ENCODE data around the gene ADGRB2.

ADGRB2 gene

DNA sequence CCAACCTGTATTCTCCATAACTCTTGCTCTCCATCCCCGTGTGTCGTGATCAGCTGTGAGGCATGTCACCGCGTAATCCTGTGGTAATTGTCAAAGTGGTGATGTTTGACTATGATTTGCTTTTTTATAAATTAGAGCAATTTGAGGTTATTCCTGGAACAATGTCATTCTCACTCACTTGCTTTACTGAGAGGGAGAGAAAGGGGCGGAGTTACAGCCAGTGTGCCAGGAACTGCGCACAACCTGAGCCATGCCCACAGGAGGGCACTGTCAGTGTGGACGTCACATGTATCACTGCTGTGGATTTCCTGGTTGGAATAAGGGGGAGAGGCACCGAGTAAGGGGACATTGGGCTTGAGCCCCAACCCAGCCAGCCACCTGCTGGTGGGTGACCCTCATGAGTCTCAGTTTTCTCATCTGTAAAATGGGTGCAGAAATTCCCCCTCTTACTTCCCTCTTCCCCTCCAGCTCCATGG is 6.9 kb downstream of the ADGRB2 start:
- Histone ChIP-seq H2AFZ (ENCODE audit: low read depth, low read length, severe bottlenecking) (no peak overlapping the region), H3K79me2 (ENCODE audit: insufficient read depth, low read length) (no peaks in the 10 kb centered on the region), H3K4me3 (ENCODE audit: insufficient read depth, low read length, poor library complexity, severe bottlenecking) (no peak overlapping the region), H3K27me3 (ENCODE audit: low read length) (no peaks in the 10 kb centered on the region), H3K4me2 (ENCODE audit: low read depth, low read length, poor library complexity, severe bottlenecking) (no peak overlapping the region), H3K36me3 (ENCODE audit: low read length) (no peaks in the 10 kb centered on the region), H3F3A (ENCODE audit: insufficient read depth) (no peaks in the 10 kb centered on the region), H4K20me1 (ENCODE audit: low read depth, low read length) (peaks cover 7% of the 10 kb centered on the region), H3K9me2 (replicated peaks; ENCODE audit: insufficient read depth, low read length) (no peaks in the 10 kb centered on the region), H3K27ac (ENCODE audit: low read depth, low read length) (no peak overlapping the region), H3K9ac (ENCODE audit: low read length) (no peak overlapping the region), H3K9me3 (ENCODE audit: insufficient read depth, low read length) (no peaks in the 10 kb centered on the region)
- TF ChIP-seq EZH2phosphoT487 (conservative IDR thresholded peaks at IDR 0.05; ENCODE audit: low read length), result no peak
- no peak for TF ChIP-seq CTCF (IDR thresholded peaks at IDR 0.05; ENCODE audit: insufficient read depth, low read length, poor library complexity, severe bottlenecking)

DNA sequence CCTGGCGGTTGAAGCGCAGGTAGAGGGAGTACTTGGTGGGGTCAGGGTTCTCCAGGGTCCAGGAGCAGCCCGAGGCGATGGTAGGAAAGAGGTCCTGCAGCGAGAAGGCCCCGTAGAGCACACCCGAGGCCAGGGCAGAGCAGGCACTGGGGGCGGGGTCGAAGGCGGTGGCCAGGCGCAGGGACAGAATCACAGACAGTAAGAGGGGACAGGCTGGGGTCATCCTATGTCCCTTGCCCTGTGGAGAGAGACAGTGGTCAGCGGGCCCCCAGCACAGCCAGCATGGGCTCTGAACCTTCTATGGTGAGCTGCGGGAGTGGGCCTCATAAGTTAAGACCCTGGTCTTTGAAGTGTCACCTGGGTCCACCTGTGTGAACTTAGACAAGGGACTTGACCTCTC is 7.6 kb downstream of the ADGRB2 start:
- Histone ChIP-seq H3K4me3 (ENCODE audit: insufficient read depth, low read length, poor library complexity, severe bottlenecking) (no peak overlapping the region), H4K20me1 (ENCODE audit: low read depth, low read length) (peaks cover 10% of the 10 kb centered on the region), H3K9me3 (ENCODE audit: insufficient read depth, low read length) (no peaks in the 10 kb centered on the region), H3K79me2 (ENCODE audit: insufficient read depth, low read length) (no peaks in the 10 kb centered on the region), H3F3A (ENCODE audit: insufficient read depth) (no peaks in the 10 kb centered on the region), H2AFZ (ENCODE audit: low read depth, low read length, severe bottlenecking) (no peak overlapping the region), H3K4me2 (ENCODE audit: low read depth, low read length, poor library complexity, severe bottlenecking) (no peak overlapping the region), H3K27me3 (ENCODE audit: low read length) (no peaks in the 10 kb centered on the region), H3K9ac (ENCODE audit: low read length) (no peak overlapping the region), H3K27ac (ENCODE audit: low read depth, low read length) (no peak overlapping the region), H3K9me2 (replicated peaks; ENCODE audit: insufficient read depth, low read length) (no peaks in the 10 kb centered on the region), H3K36me3 (ENCODE audit: low read length) (no peaks in the 10 kb centered on the region)
- TF ChIP-seq EZH2phosphoT487 (conservative IDR thresholded peaks at IDR 0.05; ENCODE audit: low read length) (no peak), CTCF (IDR thresholded peaks at IDR 0.05; ENCODE audit: insufficient read depth, low read length, poor library complexity, severe bottlenecking) (no peak)

DNA sequence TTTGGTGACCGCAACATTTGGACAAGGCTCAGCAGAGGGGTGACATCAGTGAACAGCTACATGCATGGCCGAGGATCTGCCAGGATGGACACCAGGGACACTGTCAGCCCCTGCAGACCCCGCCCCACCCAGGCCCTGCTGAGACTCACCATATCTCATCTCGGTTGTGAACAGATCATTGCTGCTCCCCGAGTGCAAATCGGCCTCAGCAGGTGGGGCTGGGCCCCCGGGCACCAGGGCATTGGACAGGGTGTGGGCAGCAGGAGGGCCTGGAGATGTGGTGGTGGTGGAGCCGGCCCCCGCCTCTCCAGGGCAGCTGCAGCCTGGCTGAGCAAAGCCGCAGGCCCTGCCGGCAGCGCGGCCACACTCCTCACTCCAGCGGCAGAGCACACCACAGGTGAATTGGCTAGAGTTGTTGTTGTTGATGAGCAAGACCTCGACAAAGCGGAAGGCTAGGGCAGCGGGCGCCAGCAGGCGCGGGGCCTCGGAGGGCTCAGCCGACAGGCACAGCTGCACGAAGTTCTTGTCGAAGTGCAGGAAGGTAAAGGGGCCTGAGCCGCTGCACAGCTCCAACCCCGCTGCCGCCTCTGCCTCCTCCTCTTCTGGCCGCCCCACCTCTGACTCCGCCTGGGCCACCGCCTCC is 8.2 kb downstream of the ADGRB2 start:
- no peaks in the 10 kb centered on the region for H3K27me3 ChIP-seq (ENCODE audit: low read length)
- H3K4me3 ChIP-seq (ENCODE audit: insufficient read depth, low read length, poor library complexity, severe bottlenecking), result no peak overlapping the region
- no peak overlapping the region for H2AFZ ChIP-seq (ENCODE audit: low read depth, low read length, severe bottlenecking)
- H3K36me3 ChIP-seq (ENCODE audit: low read length), result no peaks in the 10 kb centered on the region
- H3K9me3 ChIP-seq (ENCODE audit: insufficient read depth, low read length), result no peaks in the 10 kb centered on the region
- no peaks in the 10 kb centered on the region for H3K79me2 ChIP-seq (ENCODE audit: insufficient read depth, low read length)
- H4K20me1 ChIP-seq (ENCODE audit: low read depth, low read length), result peaks cover 5% of the 10 kb centered on the region; the same call in 1 of the 2 replicates
- H3F3A ChIP-seq (ENCODE audit: insufficient read depth), result no peaks in the 10 kb centered on the region
- H3K4me2 ChIP-seq (ENCODE audit: low read depth, low read length, poor library complexity, severe bottlenecking), result no peak overlapping the region
- TF ChIP-seq EZH2phosphoT487 (conservative IDR thresholded peaks at IDR 0.05; ENCODE audit: low read length) (no peak), CTCF (IDR thresholded peaks at IDR 0.05; ENCODE audit: insufficient read depth, low read length, poor library complexity, severe bottlenecking) (no peak)
- no peak overlapping the region for H3K9ac ChIP-seq (ENCODE audit: low read length)
- H3K27ac ChIP-seq (ENCODE audit: low read depth, low read length), result no peak overlapping the region
- H3K9me2 ChIP-seq (replicated peaks; ENCODE audit: insufficient read depth, low read length), result no peaks in the 10 kb centered on the region
